Measurements from ENCODE around the gene EIF5AL1.

DNA sequence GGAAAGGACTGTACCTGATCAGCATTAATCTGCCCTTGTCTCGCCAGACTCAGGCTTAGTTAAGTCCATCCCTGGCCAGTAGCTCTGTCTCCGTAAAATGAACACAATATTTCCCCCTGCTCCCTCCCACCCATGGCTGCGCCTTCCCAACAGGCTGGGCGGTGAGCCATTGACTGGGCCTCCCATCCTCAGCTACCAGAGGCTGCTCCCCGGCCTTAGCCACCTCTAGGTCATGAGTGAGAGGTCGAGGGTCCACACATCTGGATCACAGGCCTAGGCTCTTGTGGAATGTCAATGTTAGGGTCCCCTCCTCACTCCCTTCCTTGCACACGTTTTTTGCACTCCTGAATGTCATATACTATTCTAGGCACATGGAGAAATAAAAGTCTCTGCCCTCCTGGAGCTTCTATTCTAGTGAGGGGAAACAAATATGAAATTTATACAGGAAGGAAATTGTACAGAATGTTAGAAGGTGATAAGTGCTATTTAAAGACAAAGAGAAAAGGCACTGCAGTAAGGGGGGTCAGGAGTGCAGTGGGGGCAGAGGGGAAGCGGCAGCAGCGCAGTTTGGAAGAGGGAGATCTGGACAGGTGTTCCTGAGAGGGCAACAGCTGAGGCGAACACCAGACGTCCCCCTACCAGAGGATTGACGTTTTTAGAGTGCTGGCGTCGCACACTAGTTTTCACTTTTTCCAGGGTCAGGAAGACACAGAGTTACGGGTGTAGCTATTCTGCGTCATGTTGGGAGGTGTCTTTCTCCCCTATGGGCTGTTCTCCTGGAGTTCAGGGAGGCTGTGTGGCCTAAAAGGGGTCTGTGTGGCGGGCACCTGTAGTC is 17.2 kb upstream of the EIF5AL1 start:
- TF ChIP-seq, protein P1, sequence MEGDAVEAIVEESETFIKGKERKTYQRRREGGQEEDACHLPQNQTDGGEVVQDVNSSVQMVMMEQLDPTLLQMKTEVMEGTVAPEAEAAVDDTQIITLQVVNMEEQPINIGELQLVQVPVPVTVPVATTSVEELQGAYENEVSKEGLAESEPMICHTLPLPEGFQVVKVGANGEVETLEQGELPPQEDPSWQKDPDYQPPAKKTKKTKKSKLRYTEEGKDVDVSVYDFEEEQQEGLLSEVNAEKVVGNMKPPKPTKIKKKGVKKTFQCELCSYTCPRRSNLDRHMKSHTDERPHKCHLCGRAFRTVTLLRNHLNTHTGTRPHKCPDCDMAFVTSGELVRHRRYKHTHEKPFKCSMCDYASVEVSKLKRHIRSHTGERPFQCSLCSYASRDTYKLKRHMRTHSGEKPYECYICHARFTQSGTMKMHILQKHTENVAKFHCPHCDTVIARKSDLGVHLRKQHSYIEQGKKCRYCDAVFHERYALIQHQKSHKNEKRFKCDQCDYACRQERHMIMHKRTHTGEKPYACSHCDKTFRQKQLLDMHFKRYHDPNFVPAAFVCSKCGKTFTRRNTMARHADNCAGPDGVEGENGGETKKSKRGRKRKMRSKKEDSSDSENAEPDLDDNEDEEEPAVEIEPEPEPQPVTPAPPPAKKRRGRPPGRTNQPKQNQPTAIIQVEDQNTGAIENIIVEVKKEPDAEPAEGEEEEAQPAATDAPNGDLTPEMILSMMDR (IDR thresholded peaks at IDR 0.05; ENCODE audit: low read depth, low read length) = no peak
- TF ChIP-seq POLR2A (IDR thresholded peaks at IDR 0.05; ENCODE audit: extremely low read depth, insufficient read length) = no peak
- TF ChIP-seq, protein P2, sequence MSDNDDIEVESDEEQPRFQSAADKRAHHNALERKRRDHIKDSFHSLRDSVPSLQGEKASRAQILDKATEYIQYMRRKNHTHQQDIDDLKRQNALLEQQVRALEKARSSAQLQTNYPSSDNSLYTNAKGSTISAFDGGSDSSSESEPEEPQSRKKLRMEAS (IDR thresholded peaks at IDR 0.05; ENCODE audit: low read depth, low read length) = no peak
